ENCODE data around the gene SPON2.

GRCh38 chr4:1175635-1176229 lies 3.3 kb upstream of the SPON2 start:
- TF ChIP-seq CTCF (IDR thresholded peaks at IDR 0.05 in 8 of 11, conservative IDR thresholded peaks at IDR 0.05 in 3 of 11) (no peak), POLR2A (IDR thresholded peaks at IDR 0.05) (no peak)

Measured in spleen (tissue), 7 donors.